Activated T-helper 9 cell treated with anti-CD3 and anti-CD28 coated beads, Interleukin-2, amount 50 U/mL, for 16 hours (primary cell): ENCODE data around the gene GATA1.
"Not testable (repeated sequence)": the region's sequence is repeated elsewhere in the genome, so short reads cannot be mapped to it uniquely, and the experiment has no call there.

Source experiments
- DNase-seq: peaks from one replicate; pipeline ENCODE4 v3.0.0-alpha.2; 2020; ENCODE audit warnings: low read depth

The GATA1 gene

DNA sequence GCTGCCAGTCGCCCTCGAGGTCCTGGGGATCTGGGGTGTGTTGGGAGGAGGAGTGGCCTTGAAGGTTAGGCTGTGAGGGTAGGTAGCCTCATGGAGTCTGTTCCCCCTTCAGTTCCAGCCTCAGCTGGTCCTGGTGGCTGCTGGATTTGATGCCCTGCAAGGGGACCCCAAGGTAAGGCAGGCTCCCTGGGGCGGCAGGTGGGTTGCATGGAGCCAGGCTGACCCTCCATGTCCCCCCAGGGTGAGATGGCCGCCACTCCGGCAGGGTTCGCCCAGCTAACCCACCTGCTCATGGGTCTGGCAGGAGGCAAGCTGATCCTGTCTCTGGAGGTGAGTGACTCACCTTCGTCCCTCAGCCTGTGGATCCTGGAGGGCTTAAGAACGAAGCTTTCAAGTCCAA lies 28.3 kb downstream of the GATA1 start:
- DNase-seq = no peak

DNA sequence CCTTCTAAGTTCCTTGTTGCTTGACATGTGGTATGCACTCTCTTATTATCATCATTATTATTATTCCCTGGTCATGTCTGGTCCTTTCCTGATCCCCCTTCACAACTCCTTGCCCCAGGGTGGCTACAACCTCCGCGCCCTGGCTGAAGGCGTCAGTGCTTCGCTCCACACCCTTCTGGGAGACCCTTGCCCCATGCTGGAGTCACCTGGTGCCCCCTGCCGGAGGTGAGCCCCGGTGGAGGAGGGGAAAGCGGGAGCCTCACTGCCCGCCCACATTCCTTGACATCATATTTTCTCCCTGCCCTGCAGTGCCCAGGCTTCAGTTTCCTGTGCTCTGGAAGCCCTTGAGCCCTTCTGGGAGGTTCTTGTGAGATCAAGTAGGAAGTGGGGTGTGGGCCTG lies 28.9 kb downstream of the GATA1 start:
- DNase-seq = no peak

DNA sequence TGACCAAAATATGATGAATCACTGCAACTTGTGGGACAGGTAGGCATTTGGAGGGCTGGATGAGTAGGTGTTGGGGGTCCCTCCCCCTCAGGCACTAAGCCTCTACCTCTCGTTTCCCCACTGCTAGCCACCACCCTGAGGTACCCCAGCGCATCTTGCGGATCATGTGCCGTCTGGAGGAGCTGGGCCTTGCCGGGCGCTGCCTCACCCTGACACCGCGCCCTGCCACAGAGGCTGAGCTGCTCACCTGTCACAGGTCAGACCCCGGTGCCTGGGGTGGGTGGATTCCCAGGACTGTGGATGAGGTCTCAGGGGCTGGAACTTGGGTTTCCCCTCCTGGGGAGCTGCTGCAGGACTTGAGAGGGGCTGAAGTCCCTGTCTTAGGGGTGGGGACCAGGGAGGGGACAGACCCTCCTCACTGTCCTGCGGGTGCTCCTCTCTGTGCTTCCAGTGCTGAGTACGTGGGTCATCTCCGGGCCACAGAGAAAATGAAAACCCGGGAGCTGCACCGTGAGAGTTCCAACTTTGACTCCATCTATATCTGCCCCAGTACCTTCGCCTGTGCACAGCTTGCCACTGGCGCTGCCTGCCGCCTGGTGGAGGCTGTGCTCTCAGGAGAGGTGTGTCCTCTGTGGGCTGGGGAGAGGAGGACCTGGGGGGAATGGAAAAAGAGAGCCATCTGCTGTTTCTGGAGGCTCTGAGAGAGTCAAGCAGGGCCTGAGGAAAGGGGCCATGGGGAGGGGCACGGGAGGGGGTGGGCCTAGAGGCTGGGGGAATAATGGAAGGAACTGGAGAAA lies 29.8 kb downstream of the GATA1 start:
- DNase-seq = no peak

DNA sequence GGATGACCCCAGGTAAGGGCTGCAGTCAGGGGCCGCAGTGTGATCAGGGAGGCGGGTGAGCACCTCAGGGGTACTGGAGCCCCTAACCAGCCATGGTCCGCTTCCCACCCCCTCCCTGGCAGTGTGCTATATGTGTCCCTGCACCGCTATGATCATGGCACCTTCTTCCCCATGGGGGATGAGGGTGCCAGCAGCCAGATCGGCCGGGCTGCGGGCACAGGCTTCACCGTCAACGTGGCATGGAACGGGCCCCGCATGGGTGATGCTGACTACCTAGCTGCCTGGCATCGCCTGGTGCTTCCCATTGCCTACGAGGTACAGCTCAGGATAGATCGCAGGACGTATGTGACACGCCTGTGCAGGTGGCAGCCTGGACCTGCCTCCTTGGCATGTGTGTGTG lies 31.7 kb downstream of the GATA1 start:
- no peak for DNase-seq

DNA sequence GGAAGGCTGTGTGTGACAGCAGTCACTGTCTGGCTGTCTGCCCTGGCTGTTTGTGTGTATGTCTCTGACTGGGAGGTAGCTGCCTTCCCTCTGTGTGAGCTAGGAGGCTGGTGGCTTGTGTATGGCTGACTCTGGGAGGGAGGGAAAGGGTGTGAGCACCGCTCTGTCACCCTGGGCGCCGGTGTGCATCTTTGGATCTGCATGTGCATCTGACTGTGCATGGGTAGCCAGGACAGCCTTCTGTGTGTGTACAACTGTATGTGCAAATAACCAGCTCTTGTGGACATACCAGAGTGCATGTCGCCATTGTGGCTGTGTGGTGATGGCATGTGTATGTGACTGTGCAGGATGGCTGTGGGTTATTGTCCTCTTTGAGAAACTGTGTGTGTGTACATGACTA lies 32.5 kb downstream of the GATA1 start:
- DNase-seq = no peak

DNA sequence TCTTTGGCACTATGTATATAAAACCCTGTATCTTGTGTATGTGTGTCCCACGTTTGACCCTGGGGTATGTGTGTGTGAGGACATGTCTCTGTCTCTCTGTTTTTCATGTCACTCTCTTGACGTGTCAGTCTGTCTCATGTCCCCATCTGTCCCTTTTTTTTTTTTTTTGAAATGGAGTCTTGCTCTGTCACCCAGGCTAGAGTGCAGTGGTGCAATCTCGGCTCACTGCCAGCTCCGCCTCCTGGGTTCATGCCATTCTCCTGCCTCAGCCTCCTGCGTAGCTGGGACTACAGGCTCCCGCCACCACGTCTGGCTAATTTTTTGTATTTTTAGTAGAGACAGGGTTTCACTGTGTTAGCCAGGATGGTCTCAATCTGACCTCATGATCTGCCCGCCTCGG lies 33.0 kb downstream of the GATA1 start:
- DNase-seq = not testable (repeated sequence)

DNA sequence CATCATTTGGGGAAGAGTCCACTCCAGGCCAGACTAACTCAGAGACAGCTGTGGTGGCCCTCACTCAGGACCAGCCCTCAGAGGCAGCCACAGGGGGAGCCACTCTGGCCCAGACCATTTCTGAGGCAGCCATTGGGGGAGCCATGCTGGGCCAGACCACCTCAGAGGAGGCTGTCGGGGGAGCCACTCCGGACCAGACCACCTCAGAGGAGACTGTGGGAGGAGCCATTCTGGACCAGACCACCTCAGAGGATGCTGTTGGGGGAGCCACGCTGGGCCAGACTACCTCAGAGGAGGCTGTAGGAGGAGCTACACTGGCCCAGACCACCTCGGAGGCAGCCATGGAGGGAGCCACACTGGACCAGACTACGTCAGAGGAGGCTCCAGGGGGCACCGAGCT lies 36.7 kb downstream of the GATA1 start:
- DNase-seq = no peak

DNA sequence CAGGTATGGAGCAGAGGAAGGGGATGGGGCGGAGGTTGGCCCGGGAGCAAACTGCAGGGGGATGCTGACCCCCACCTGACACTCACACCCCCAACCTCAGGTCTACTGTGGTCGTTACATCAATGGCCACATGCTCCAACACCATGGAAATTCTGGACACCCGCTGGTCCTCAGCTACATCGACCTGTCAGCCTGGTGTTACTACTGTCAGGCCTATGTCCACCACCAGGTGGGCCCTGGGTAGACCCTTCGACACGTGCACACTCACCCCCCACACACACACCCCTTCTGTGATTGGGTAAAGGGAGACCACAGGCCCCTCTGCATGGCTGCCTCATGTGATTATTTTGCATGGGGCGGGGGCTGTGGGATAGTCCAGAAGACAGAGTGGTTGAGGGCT lies 37.7 kb downstream of the GATA1 start:
- DNase-seq = no peak

DNA sequence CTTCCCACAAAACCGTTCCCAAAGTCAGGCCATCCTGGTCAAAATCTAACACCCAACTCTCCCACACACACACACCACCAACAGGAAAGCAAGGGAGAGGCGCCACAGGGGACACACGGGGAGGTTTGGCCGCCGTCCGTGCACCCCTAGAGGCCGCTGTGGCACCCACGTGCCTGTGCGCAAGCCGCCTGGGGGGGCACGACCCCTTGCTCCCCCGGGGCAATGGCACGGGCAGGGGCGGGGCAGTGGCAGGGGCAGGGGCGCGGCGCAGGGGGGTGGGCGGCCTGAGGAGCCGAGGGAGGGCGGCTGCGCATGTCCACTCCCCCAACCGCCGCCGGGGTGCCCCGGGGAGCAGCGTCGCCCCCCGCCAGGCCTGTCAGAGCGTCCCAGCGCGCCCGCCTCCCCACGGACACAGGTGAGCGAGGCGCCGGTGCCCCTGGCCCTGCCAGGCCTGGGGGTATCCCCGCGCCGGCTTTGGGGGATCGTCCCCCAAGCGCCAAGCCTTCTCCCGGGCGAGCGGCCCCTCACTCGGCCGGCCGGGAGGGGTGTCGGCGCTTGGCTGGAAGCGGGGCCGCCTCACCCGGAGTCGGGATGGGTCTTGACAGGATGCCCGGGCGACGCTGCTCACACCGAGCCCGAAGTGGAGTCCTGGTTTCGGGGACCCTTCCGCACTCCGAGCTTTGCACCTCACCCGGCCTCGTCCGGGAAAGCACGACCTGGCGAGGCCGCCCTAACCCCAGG lies 39.9 kb downstream of the GATA1 start, which contains the start of gene ERAS:
Gene ERAS (plus strand): TSS at position 379 of the 741 bp plus-strand sequence. CDS start 2,611 bp downstream, outside the sequence.
- DNase-seq = no peak

DNA sequence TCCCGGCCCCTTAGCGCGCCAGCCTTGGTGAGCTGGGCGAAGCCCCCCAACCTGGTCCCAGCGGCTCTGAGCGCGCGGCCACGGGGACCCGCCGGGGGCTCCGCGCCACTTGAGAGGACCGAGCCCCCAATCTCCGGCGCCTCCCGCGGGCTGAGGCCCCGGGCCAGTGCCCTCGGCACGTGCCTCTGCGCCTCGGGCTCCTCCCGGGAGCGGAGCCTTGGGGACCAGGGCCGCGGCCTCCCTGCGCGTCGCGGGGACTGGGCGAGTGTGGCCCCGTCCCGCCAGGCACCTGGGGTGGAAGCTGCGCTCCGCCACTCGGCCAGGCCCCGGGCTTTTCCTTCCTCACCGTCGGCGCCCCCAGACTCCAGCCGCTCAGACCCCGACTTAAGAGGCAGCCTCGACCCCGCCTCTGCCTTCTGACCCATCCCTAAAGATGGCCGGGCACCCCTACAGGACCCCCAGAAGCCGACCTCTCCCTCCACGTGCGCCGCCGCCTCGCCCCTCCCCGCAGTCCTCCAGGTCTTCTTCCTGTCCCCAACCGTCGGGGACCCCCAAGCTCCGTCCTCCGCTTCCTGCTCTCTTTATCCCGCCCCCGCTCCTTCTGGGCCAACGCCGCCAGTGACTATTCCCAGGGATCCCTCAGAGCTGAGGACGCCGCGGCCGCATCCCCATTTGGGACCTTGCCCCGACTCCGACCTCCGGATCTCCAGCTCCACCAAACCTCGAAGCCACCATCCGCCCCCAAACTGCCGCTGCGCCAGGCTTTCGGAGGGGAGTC lies 40.7 kb downstream of the GATA1 start:
- DNase-seq = no peak

DNA sequence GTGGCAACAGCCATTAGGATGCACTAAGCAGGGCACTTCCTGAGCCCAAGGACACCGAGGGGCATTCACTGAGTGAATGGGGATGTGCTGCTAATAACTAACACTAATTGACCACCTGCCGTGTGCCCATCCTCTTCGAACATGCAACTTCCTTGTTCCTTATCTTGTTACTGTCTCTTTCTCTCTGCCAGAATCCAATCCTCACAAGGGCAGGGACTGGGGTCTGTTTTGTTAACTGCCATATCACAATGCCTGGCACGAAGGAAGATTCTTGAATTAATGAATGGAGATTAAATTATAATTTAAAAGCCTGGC lies 41.2 kb downstream of the GATA1 start:
- no peak for DNase-seq

DNA sequence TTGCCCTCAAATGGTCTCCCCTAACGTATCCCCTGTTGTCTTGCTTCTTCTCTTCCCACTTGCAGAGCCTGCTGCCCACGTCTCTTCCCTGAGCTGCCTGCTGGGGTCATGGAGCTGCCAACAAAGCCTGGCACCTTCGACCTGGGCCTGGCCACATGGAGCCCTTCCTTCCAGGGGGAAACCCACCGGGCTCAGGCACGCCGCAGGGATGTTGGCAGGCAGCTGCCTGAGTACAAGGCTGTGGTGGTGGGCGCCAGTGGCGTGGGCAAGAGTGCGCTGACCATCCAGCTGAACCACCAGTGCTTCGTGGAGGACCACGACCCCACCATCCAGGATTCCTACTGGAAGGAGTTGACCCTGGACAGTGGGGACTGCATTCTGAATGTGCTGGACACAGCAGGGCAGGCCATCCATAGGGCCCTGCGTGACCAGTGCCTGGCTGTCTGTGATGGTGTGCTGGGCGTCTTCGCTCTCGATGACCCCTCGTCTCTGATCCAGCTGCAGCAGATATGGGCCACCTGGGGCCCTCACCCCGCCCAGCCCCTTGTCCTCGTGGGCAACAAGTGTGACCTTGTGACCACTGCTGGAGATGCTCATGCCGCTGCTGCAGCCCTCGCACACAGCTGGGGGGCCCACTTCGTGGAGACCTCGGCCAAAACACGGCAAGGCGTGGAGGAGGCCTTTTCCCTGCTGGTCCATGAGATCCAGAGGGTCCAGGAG lies 42.8 kb downstream of the GATA1 start:
- DNase-seq = no peak

DNA sequence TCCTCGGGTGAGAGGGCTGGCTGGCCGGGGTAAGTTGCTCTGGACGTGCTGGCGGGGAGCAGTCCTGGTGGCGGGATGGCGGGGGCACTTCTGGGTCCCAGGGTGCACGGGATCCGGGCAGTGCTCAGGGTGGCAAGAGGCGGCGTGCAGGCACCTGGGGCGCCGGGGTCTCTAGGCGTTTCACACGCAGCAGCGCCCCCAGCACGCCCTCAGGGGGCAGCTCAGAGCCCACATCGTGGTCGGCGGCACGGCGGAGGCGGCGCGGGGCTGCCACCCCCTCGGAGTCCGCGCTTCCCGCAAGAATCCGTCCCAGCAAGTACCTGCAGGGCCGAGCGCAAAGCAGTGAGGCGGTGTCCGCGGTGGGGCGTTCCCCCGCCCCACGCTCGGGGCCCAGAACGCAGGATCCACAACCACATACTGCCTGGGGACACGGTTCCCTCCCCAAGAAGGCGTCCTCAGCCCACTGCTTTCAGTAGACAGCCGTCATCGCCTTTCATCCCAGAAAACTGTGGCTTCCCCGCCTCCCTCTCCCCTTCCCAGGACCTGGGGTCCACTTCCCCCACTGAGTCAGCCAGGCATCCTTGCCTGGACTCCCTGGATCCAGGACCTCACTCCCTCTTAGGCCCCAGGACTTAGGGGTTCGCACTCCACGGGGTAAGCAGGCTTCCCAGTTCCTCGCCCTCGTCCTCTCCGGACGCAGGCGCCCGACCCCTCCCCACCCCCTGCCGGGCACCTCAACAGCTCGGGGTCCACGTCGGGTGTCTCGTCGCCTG lies 44.9 kb downstream of the GATA1 start:
- no peak for DNase-seq

DNA sequence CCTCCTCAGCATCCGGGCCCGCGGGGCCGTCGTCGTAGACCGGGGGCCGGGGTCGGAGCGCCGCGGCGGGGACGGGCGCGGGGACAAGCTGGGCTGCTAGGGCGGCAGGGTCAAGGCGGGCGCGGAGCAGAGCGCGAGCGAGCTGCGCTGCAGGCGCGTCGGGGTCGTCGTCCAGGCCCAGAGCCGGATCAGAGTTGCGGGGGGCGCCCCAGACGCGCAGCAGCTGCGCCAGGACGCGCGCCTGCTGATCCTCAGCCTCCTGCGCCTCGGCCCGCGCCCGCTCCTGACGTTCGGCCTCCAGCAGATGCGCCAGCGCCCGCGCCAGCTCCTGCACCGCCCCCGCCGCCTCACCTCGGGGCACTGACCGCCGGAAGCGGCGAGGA lies 45.5 kb downstream of the GATA1 start:
- DNase-seq = no peak

DNA sequence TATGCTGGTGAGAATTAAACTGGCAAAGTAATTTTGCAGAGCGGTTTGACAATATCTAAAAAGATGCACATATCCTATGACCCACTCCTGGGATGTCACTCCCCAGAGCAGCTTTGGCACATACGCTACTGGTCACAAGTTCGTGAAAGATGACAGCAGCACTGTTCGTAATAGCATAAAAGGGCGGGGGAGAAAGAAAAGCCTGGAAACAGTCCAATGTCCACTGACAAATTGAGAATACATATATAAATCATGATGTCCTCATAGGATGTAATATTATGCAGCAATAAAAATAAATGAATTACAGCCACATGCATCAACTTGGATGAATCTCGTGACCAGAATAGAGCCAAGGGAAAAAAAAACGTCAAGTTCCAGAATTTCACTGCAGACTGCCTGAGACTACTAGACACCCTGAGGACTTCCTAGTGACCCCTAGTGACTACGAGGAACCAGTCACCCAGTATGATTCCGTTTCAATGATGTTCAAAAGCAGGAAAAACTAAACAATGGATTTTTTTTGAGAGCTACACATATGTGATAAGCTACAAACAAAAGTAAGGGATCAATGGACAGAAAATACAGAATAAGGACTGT lies 47.2 kb downstream of the GATA1 start:
- no peak for DNase-seq

DNA sequence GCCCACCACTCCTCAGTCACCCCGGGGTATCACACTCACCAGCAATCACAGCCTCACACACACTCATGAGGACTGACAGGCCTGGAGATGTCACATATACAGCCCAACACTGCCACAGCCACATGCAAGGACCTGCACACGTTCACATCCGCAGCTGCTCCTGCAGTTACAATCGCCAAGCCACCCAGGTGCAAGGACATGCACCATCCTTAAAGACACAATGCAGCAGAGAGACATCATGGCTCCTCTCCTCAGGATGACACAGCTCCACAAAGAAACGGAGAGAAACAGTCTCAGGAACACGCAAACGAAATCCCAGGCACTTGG lies 48.0 kb downstream of the GATA1 start:
- DNase-seq = no peak

DNA sequence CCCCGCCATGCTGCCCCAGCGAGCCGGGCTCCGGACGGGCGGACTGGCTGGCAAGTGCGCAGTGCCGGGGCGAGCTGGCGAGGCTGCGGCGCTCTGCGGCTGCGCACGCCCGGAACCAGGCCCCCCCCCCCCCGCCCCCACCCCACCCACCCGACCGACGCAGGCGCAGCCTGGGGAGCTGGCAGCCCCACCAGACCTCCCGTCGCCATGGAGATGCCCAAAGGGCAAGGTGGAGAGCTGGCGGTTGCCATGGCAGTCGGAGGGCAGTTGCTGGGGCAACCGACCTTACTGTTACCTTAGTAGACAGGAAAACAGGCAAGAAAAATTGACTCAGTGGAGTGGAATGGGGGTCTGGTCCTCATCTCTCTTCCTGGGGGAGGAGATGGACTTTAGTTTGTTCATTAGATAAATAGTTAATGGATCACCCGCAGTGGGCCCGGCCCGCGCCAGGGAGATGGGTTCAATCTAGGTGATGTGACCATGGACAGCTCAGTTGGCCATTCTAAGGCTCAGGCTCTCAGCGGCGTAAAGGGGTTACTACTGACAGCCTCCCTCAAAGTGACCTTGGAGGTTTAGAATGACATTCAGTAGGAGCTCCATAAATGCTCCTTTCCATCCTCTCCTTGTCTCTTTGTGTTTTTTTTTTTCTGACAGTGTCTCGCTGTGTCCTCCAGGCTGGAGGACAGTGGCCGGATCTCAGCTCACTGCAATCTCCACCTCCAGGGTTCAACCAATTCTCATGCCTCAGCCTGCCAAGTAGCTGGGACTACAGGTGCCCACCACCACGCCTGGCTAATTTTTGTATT lies 49.3 kb downstream of the GATA1 start, which contains the start of gene PCSK1N:
Gene PCSK1N (minus strand): TSS at position 87 of the 806 bp plus-strand sequence. CDS start 78 bp downstream, at position 9.
- DNase-seq = no peak

DNA sequence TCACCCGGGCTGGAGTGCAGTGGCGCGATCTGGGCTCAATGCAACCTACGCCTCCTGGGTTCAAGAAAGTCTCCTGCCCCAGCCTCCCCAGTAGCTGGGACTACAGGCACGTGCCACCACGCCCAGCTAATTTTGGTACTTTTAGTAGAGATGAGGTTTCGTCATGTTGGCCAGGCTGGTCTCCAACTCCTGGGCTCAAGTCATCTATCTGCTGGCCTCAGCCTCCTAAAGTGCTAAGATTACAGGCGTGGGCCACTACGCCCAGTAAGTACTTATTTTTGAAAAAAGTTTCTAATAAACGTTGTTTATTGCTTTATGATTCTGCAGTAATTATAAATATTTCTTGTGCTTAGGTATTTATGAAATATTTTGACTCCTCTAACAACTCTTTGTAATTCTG lies 53.3 kb downstream of the GATA1 start:
- DNase-seq = no peak
